GM18867 (cell line): ENCODE measurements around the gene CHRNE.
"Not testable (repeated sequence)": the region's sequence is repeated elsewhere in the genome, so short reads cannot be mapped to it uniquely, and the experiment has no call there.

Source experiments
- ATAC-seq: cut with Tn5 transposase; IDR thresholded peaks from one replicate; pipeline ENCODE4 v1.9.1; 2021; ENCODE audit warnings: mild to moderate bottlenecking, moderate library complexity; ENCODE audit not compliant: unreplicated experiment

The CHRNE gene

DNA sequence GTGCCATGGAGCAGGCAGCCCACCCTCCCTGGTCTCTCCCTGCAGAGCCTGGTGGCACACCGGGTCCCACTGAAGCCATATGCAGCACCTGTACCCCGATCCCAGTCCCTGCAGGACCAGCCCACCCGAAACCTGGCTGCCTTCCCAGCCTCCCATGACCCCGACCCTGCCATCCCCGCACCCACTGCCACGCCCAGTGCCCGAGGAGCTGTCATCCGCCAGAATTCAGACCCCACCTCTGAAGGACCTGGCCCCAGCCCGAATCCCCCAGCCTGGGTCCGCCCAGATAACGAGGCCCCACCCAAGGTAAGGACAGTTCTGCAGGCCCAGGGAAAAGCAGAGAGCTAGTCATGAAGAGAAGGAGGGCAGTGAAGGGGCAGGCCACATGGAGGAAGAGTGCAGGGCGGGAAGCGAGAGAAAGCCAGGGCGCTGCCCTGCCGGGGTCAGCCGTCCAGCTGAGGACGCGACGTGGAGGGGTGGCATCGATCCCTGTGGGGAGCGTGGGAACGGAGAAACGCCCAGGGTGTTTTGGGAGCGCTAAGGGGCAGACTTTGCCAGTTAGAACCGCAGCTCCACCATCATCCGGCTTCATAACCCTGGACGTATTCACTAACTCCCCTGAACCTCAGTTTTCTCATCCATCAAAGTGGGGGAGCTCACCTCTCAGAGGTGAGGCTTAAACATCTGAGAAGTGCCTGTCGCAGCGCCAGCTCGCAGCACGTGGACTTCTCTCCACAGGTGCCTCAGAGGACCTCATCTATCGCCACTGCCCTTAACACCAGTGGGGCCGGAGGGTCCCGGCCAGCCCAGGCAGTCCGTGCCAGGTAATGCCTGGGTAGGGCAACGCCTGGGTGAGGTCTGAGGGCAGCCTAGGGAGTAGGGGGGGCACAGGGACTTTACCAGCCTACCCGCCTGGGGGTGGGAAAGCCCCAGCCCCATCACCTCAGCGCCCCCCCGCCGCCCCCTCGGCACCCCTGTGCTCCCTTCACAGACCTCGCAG lies 11.2 kb downstream of the CHRNE start:
- ATAC-seq = no peak

DNA sequence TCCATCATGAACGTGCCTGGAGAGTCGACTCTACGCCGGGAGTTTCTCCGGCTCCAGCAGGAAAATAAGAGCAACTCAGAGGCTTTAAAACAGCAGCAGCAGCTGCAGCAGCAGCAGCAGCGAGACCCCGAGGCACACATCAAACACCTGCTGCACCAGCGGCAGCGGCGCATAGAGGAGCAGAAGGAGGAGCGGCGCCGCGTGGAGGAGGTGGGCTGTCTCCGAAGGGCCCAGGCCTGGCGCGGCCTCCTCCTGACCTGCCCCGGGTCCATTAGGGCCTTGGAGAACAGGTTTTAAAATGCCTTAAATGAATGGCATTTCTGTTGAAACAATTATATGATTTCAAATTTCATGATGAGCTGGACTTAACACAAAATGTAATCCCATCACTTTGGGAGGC lies 15.3 kb downstream of the CHRNE start:
- no peak for ATAC-seq

DNA sequence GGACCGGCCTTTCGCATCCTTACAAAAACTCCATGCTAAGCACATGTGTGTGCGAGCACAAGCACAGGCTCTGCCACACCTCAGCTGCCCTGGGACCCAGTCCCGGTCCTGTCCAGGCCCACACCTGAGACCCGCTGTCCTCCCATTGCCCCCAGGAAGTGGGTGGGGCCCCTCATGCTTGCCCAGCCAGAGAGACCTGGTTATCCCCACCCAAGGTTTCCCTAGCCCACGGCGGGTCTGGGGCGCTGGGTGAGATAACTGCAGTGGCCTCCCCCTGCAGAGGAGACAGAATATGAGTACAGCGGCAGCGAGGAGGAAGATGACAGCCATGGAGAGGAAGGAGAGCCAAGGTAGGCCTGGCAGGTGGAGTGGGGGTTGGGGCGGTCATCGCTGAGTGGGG lies 16.1 kb downstream of the CHRNE start:
- ATAC-seq = no peak

DNA sequence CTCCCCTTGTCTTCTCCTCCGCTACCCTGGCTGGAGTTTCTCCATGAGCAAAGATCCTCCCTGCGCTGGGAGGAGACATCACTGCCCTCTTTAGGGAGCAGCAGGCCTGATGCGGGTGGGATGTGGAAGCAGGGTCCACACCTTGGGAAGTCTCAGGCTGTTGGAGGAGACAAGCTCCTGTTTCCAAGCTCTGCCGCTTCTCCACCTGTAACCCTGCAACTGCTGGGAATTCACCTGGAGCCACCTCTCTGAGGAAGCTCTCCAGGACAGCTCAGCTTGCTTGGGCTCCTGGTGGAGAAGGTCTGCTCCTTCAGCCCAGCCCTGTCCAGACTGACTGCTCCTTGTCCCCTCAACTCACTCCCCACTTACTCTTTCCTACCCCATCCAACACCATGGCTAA lies 18.4 kb downstream of the CHRNE start:
- no peak for ATAC-seq

DNA sequence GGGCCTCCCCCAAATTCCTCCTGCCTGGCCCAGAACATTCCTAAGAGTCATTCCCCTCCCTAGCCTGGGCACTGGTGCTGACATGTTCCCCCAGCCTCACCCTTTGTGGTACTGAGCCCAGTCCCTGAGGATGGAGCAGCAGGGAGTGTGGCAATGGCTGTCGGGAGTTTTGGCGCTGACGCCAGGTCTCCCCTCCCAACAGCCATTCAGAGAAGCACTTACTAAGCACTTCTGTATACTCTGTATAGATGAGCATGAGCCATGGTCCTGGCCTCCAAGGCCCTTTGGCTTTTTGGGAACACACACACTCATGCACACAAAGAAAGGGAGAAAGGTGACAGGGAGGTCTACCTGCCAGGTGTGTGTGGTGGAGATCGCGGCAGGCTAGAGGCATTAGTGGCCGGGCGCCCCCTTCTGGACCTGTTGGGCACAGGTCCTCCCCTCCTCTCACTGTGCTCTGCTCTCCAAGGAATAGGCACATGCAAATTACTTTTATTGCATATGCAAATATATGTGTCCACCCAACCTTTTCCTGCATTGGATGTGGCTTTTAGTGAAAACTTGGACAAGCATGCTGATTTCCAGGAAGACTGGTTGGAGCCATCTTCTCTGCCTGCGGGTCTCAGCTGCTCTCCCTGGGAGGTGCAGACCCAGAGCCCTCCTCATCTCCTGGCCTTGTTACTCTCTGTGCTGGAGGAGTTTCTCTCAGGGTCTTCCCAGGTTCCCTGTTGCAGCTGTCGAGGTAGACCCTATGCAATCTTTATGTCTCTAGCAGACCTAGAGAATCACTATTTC lies 20.9 kb downstream of the CHRNE start:
- ATAC-seq = no peak

DNA sequence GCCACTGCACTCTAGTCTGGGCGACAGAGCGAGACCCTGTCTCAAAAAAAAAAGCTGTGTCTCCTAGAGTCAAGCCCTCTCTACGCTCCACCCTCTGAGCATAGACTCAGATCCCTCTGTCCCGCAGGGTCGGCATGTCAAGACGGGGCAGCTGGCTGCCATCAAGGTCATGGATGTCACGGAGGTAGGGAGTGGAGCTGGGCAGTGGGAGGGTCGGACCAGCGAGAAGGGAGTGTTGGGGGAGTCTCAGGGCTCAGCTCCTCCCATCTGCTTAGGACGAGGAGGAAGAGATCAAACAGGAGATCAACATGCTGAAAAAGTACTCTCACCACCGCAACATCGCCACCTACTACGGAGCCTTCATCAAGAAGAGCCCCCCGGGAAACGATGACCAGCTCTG lies 22.0 kb downstream of the CHRNE start:
- ATAC-seq = no peak

DNA sequence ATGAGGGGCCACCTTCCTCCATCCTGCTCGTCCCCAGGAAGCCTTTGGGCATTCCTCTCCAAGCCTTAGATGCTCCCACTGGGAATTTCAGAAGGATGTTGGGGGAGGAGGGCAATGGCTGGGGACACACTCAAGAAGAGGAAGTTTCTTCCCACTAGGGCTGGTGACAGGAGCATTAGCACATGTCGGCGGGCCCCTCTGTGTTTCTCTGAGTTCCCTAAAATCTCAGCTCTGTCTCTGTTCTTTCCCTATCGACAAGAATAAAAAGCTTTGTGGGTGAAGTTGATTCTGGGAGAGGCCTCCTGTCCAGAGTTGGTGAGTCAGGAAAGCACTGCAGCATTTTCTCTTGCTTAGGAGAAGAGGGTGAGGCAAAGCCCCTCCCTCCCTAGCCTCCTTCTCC lies 23.3 kb downstream of the CHRNE start:
- no peak for ATAC-seq

DNA sequence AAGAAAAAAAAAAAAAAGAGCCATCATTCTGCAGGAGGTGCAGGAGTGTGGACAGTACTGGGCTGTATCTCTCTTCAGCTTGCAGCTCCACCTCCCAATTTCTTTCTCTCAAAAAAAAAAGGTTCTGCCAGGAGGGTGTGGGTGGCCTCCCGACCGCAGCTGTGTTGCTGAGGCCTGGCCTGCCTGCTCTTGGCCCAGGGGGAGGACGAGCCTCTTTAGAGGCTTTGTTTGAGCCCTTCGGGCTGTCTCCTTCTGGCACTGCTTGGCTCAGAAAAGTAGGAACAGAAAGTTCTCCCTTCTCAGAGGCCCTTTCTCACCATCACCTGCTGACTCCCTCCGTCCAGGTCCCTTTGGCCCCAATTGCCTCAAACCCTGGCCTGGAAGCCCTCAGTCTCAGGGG lies 25.8 kb downstream of the CHRNE start:
- no peak for ATAC-seq

DNA sequence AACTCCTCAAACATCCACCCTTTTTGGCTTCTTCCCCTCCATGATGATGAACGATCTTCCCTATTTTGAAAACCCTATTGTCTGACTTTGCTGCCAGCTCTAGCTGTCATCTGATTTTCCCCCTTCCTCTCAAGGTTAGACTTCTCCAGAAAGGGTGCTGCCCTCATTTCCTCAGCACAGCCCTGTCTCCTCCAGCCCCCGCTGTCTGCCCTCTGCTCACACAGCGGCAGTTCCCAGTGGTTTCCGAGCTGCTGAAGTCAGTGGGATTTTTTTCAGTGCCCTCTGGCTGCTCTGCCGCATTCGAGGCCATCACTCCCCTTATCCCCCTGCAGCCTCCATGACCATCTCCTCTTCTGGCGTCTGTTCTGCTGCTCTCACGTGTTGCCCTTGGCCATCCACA lies 30.1 kb downstream of the CHRNE start:
- ATAC-seq = no peak

DNA sequence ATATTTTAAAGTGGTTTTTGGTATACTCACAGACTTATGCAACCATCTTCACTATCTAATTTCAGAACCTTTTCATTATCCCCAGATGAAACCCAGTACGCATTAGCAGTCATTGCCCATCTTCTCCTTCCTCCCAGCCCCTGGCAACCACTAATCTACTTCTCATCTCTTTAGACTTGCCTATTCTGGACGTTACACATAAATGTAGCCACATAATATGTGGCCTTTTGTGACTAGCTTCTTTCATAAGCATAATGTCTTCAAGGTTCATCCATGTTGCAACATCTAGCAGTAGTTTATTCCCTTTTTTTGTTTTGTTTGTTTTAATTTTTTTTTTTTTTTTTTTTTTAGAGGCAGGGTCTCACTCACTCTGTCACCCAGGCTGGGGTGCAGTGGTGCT lies 32.0 kb downstream of the CHRNE start:
- ATAC-seq = no peak

DNA sequence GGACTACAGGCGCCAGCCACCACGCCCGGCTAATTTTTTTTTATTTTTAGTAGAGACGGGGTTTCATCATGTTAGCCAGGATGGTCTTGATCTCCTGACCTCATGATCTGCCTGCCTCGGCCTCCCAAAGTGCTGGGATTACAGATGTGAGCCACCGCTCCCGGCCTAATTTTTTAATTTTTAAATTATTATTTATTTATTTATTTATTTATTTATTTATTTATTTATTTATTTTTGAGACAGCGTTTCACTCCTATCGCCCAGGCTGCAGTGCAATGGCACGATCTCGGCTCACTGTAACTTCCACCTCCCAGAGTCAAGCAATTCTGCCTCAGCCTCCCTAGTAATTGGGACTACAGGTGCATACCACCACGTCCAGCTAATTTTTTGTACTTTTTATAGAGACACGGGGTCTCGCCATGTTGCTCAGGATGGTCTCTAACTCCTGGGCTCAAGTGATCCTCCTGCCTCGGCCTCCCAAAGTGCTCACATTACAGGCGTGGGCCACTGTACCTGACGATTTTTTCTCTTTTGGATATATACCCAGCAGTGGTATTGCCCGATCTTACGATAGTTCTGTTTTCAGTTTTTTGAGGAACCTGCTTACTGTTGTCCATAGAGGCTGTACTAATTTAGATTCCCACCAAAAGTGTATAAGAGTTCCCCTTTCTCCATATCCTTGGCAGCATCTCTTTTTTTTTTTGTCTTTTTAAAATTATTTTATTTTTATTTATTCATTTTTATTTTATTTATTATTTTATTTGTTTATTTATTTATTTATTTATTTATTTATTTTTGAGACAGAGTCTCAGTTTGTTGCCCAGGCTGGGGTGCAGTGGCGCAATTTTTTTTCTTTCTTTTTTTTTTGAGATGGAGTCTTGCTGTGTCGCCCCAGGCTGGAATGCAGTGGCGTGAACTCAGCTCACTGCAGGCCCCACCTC lies 33.6 kb downstream of the CHRNE start:
- not testable (repeated sequence) for ATAC-seq

DNA sequence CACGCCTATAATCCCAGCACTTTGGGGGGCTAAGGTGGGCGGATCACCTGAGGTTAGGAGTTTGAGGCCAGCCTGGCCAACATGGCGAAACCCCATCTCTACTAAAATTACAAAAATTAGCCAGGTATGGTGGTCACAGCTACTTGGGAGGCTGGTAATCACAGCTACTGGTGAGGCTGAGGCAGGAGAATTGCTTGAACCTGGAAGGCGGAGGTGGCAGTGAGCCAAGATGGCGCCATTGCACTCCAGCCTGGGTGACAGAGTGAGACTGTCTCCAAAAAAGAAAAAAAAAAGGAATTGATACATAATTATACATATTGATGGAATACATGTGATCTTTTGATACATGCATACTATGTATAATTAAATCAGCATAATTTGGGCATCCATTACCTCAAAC lies 35.4 kb downstream of the CHRNE start:
- not testable (repeated sequence) for ATAC-seq

DNA sequence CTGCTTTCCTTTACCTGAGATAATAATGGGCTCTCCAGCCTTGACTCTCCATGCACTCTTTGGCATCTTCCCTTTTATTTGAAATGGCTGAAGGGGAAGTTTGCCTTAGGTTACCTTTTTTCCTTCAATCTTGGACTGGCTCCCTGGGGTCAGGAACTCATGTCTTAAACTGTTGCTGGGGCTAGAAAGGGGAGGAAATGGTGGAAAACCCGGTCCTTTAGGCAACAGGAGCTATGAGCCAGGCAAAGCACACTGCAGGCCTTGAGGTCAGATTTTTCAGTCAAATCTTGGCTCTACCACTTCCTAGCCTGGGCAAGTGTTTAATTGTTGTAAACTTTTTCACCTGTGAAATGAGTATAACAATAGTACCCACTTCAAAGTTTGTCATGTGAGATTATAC lies 39.6 kb downstream of the CHRNE start:
- no peak for ATAC-seq

DNA sequence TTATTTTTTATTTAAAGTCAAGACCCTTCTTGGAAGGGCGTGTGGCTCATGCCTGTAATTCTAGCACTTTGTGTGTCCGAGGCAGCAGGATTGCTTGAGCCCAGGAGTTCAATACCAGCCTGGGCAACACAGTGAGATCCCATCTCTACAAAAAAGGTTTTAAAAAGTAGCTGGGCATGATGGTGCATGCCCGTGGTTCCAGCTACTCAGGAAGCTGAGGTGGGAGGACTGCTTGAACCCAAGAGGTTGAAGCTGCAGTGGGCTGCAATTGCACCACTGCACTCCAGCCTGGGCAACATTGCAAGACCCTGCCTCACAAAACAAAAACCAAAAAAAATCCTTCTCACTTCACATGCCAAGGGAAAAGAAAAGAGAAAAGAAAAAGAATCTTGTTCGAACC lies 40.2 kb downstream of the CHRNE start:
- no peak for ATAC-seq

DNA sequence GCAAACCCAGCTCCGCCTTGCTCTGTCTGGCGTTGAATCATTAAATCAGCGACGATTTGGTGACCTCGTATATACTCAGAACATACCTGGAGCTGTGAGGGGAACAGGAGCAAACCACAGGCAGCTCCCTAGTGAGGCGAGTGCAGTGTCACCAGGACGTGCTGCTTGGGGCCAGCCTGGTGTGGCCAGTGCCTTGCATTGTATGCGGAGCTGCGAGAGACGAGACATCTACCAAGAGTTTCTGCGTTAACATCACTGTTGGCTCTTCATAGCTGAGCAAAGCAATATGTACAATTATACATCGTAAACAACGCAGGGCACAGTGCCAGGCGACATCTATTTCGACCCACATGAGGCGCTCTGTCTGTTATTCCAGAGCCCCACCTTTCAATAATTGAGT lies 41.8 kb downstream of the CHRNE start:
- ATAC-seq = no peak

DNA sequence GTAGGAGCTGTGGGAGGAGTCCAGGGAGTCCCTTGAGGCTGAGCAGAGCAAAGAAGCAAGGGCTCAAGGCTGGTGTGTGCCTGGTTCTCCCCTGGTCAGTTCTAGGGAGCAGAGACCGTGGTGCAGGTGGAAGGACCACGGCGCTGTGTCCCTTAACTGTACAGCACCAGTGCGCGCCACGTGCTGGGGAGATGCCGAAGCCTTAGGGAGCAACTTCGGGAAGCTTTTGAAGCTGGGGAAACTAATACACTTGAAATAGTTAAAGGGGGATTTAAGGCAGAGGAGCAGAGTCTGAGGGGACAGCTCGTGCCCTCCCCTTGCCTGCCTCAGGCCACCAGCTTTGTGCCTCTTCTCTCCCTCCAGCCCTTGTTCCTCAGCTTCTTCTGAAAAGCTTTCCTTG lies 42.2 kb downstream of the CHRNE start:
- no peak for ATAC-seq

DNA sequence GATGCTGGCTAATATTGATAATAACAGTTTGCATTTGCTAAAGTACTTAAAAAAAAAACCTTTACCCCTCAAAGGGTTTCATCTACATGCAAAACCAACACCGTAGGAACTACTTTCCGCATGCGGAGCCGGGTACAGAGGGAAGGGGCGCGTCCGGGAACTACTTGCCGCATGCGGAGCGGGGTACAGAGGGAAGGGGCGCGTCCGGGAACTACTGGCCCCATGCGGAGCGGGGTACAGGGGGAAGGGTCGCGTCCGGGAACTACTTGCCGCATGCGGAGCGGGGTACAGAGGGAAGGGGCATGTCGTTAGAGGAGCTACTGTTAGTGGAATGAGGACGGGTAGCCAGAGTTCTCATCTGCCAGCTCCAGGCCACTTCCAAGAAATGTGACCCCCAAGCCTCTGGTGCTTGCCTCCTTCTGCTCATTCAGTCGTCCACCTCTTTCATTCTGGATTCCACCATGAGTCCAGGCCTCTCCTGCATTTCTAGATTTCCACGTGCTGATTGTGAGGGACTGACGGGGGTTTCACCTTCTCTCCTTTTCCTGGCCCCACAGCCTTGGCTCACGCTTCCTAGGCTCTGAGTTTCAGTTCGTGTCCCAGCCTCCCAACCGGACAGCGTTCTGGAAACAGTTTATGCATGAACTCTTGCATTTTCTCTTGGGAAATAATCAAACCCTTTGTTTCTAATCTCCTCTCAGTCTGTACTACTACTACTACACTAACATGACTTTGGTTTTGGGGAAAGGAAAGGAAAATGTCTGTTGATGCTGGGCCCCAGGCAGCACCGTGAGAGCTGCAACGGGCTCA lies 42.9 kb downstream of the CHRNE start:
- no peak for ATAC-seq

DNA sequence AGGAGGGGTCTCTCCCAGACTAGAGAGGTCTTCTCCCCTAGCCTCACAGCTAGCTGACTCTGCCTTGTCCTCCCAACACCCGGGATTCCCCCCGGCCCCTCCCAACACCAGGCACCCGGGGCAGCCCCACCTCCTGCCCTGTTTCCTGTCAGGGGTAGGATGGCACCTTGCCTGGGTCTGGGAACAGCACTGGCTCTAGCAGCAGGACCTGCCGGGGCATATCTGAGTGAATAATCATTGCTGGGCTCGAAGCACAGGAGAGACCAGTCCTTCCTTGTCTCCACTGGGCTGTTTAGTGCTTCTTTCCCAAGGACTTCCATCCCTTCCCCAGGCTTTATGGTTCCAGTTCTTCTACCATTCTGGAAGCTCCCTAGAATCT lies 44.0 kb downstream of the CHRNE start:
- no peak for ATAC-seq

DNA sequence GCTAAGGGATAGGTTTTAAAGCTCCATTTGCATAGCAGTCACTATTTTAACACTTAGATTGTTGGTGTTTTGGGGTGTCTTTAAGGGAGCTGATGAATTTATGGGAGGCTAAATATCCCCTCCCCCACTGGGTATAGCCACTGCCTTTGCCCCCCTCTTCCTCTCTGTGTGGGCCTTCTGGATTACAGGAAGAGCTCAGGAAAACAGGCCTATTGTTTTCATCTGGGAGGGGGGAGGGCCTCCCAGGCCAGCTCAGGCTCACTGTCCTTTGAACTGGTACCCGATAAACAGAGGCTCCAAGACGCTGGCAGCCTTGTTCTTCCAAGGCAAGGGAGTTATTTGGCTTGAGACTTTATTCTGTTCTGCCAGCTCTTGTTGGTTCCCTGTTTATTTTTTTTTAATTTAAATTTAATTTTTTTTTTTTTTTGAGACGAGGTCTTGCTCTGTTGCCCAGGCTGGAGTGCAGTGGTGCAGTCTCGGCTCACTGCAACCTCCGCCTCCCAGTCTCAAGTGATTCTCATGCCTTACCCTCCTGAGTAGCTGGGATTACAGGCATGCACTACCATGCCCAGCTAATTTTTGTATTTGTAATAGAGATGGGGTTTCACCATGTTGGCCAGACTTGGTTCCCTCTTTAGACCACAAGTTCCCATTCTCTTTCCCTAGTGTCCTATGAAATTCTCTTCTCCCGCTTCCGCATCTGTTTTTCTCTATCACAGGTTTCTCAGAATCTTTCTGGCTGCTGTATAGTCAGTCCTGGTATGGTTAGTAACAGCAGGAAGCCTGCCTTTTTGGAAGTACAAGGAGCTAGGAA lies 44.6 kb downstream of the CHRNE start:
- ATAC-seq = no peak
